ENCODE data around the gene CTNNA3. TPM values are rescaled to one million over a fixed set of nuclear protein-coding genes. Genes with fewer than 3 reads are reported as not detected.

The CTNNA3 gene
- total RNA-seq, 1 donor from 2014 or later = 0.92 TPM

GRCh38 chr10:66535439-66535838, 1160.6 kb downstream of the CTNNA3 start:
- no peak overlapping the region for H3K27ac Mint-ChIP-seq (ENCODE audit: unreplicated experiment)
- H3K36me3 Mint-ChIP-seq (ENCODE audit: low read depth) = no peaks in the 10 kb centered on the region
- H3K4me1 Mint-ChIP-seq (ENCODE audit: low read depth) = peaks cover 4% of the 10 kb centered on the region
- H3K4me3 Mint-ChIP-seq (ENCODE audit: unreplicated experiment) = no peak overlapping the region
- no peak for DNase-seq (ENCODE audit: low spot score)
- peaks cover 4% of the 10 kb centered on the region for H3K9me3 Mint-ChIP-seq (ENCODE audit: low read depth)
- no peak for TF ChIP-seq CTCF (IDR thresholded peaks at IDR 0.05)
- peaks cover 5% of the 10 kb centered on the region for H3K27me3 Mint-ChIP-seq (ENCODE audit: low read depth)

DNA sequence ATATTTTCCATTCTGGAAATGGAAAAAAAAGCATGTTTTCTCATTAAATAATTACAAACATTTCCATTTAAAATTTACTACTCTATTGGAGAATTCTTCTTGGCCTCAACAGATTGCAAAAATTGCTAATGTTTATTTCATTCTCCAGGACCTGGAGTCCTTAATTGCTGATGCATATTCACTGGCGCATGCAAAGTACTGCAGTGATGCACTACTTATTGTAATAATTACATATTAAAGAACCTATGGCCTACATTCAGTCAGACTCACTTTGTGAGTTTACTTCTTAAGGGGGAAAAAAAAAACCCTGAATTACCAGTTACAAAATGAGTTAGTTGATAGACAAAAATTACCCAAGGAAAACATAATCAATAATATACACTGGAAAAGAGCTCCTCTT, 1161.1 kb downstream of the CTNNA3 start:
- peaks cover 6% of the 10 kb centered on the region for H3K27me3 Mint-ChIP-seq (ENCODE audit: low read depth)

GRCh38 chr10:66521506-66521905, 1174.5 kb downstream of the CTNNA3 start:
- DNase-seq (ENCODE audit: low spot score) = no peak
- no peak for TF ChIP-seq CTCF (IDR thresholded peaks at IDR 0.05)
- no peak overlapping the region for H3K4me3 Mint-ChIP-seq (ENCODE audit: unreplicated experiment)
- no peaks in the 10 kb centered on the region for H3K36me3 Mint-ChIP-seq (ENCODE audit: low read depth)
- no peak overlapping the region for H3K27ac Mint-ChIP-seq (ENCODE audit: unreplicated experiment)
- H3K9me3 Mint-ChIP-seq (ENCODE audit: low read depth) = peaks cover 5% of the 10 kb centered on the region
- no peaks in the 10 kb centered on the region for H3K27me3 Mint-ChIP-seq (ENCODE audit: low read depth)
- H3K4me1 Mint-ChIP-seq (ENCODE audit: low read depth) = peaks cover 8% of the 10 kb centered on the region

More for the DNA sequence above, 1161.1 kb downstream of the CTNNA3 start:
- Mint-ChIP-seq H3K36me3 (ENCODE audit: low read depth) (no peaks in the 10 kb centered on the region), H3K27ac (ENCODE audit: unreplicated experiment) (no peak overlapping the region), H3K4me1 (ENCODE audit: low read depth) (peaks cover 4% of the 10 kb centered on the region), H3K4me3 (ENCODE audit: unreplicated experiment) (no peak overlapping the region), H3K9me3 (ENCODE audit: low read depth) (peaks cover 4% of the 10 kb centered on the region)
- TF ChIP-seq CTCF (IDR thresholded peaks at IDR 0.05) = no peak
- DNase-seq (ENCODE audit: low spot score) = no peak

GRCh38 chr10:66519616-66520015, 1176.4 kb downstream of the CTNNA3 start:
- H3K27ac Mint-ChIP-seq (ENCODE audit: unreplicated experiment) = no peak overlapping the region
- H3K36me3 Mint-ChIP-seq (ENCODE audit: low read depth) = no peaks in the 10 kb centered on the region
- H3K4me3 Mint-ChIP-seq (ENCODE audit: unreplicated experiment) = no peak overlapping the region
- no peaks in the 10 kb centered on the region for H3K9me3 Mint-ChIP-seq (ENCODE audit: low read depth)
- no peaks in the 10 kb centered on the region for H3K27me3 Mint-ChIP-seq (ENCODE audit: low read depth)
- no peak for TF ChIP-seq CTCF (IDR thresholded peaks at IDR 0.05)
- no peak for DNase-seq (ENCODE audit: low spot score)
- peaks cover 8% of the 10 kb centered on the region for H3K4me1 Mint-ChIP-seq (ENCODE audit: low read depth)

DNA sequence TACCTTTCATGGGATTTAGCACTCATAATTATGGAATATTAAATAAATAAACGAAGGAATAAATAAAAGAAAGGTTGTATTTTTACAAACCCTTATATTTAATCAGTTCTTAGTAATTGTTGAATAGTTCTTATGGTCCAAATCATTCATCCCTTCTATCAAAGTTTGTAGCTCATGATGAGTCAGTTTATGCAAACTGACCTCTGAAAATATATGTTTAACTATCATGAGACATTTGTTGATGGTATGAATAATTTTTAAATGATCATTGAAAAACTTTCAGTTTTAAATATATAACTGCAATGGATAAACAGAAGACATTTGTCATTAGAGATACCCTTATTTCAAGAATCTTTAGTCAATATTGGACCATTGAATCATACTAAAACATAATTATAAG, 1181.3 kb downstream of the CTNNA3 start:
- Mint-ChIP-seq H3K27ac (ENCODE audit: unreplicated experiment) (no peak overlapping the region), H3K27me3 (ENCODE audit: low read depth) (no peaks in the 10 kb centered on the region), H3K4me3 (ENCODE audit: unreplicated experiment) (no peak overlapping the region), H3K36me3 (ENCODE audit: low read depth) (no peaks in the 10 kb centered on the region), H3K9me3 (ENCODE audit: low read depth) (peaks cover 14% of the 10 kb centered on the region), H3K4me1 (ENCODE audit: low read depth) (no peaks in the 10 kb centered on the region)
- no peak for TF ChIP-seq CTCF (IDR thresholded peaks at IDR 0.05)
- DNase-seq (ENCODE audit: low spot score) = no peak
